K562 (cell line): ENCODE measurements around the gene CYP4B1. TPM values are rescaled to one million over a fixed set of nuclear protein-coding genes. Genes with fewer than 3 reads are reported as not detected.

Source experiments
- ATAC-seq: fragments of 200-7000 bp; cut with Tn5 transposase; 3 replicates; pipeline ENCODE4 v1.9.1; 2020; ENCODE audit warnings: moderate library complexity
- BruUV-seq: library from RNA; stranded (reverse); fragments of 400-500 nt; replicated peaks from 2 replicates; lab custom pipeline; 2021; lab: Mats Ljungman, UMichigan
- CTCF ChIA-PET: fragments of 300-600 bp; formaldehyde crosslinking; extraction: SDS; loops from one replicate; lab custom pipeline; 2021; ENCODE audit warnings: low intra/inter-chr PET ratio; lab: Yijun Ruan, JAX
- POLR2A ChIA-PET: fragments of 300-600, 350-650 bp; sonication (Branson Sonifier 250); formaldehyde crosslinking; extraction: SDS; loops from one replicate; lab custom pipeline; 2021; ENCODE audit warnings: antibody characterized with exemption, inconsistent platforms; lab: Yijun Ruan, JAX
- DNase-seq, 4 experiments: peaks; one replicate each; pipeline versions ENCODE4 v3.0.0 to v3.0.0-alpha.2; 2011 to 2018; ENCODE audit warnings: low spot score in 3 of 4, mixed read lengths in 3 of 4; ENCODE audit errors: extremely low read depth in 1 of 4
- FAIRE-seq: peaks from 2 replicates; lab custom pipeline; 2011; peaks lifted over from hg19 to GRCh38; lab: Jason Lieb, UNC
- H2AFZ ChIP-seq: 2 replicates; pipeline ENCODE4 v1.6.0; 2011; ENCODE audit warnings: low read depth, low read length, control low read depth, inconsistent platforms
- H3K27ac ChIP-seq: fragments of 200-600 bp; 3 replicates; pipeline ENCODE4 v1.8.0; 2011; ENCODE audit warnings: low read depth, mild to moderate bottlenecking, control low read depth, inconsistent platforms, low read length, moderate library complexity, mixed read lengths; ENCODE audit errors: extremely low read depth
- H3K27me3 ChIP-seq, 2 experiments: fragments of 300-600 bp in 1 of 2; 2 replicates in 1 of 2; 3 replicates in 1 of 2; pipeline versions ENCODE4 v1.6.0 to v1.8.0; 2011; ENCODE audit warnings: inconsistent platforms in 2 of 2, low read length in 2 of 2, mild to moderate bottlenecking in 1 of 2, mixed read lengths in 1 of 2, moderate library complexity in 1 of 2; ENCODE audit not compliant: control insufficient read depth in 2 of 2, insufficient read depth in 2 of 2
- H3K36me3 ChIP-seq: fragments of 300-600 bp; 3 replicates; pipeline ENCODE4 v1.8.0; 2011; ENCODE audit warnings: mild to moderate bottlenecking, low read length, inconsistent platforms; ENCODE audit not compliant: control insufficient read depth, insufficient read depth
- H3K4me1 ChIP-seq, 2 experiments: fragments of 200-600 bp in 1 of 2; replicated peaks in 1 of 2; 2 replicates in 1 of 2; 3 replicates in 1 of 2; pipeline versions ENCODE4 v1.5.1 to v1.8.0; 2011; ENCODE audit warnings: inconsistent platforms in 2 of 2, low read length in 2 of 2, mild to moderate bottlenecking in 1 of 2, mixed read lengths in 1 of 2, moderate library complexity in 1 of 2; ENCODE audit not compliant: control insufficient read depth in 2 of 2, insufficient read depth in 2 of 2
- H3K4me2 ChIP-seq: 2 replicates; pipeline ENCODE4 v1.6.1; 2011; ENCODE audit warnings: low read length, control low read depth, inconsistent platforms, mixed read lengths; ENCODE audit not compliant: insufficient read depth
- H3K4me3 ChIP-seq: fragments of 200-600 bp; sonication (generic), shearing (Covaris generic); 2 replicates; pipeline ENCODE4 v1.5.1; 2016; ENCODE audit warnings: control low read depth, inconsistent platforms
- H3K79me2 ChIP-seq: fragments of 200-600 bp; 3 replicates; pipeline ENCODE4 v1.8.0; 2011; ENCODE audit warnings: low read length, inconsistent platforms; ENCODE audit not compliant: control insufficient read depth, insufficient read depth
- H3K9ac ChIP-seq, 2 experiments: 2 replicates each; pipeline versions ENCODE4 v1.6.0 to v1.6.1; 2011; ENCODE audit warnings: low read depth in 2 of 2, low read length in 2 of 2, control low read depth in 1 of 2, inconsistent platforms in 1 of 2, mild to moderate bottlenecking in 1 of 2, mixed read lengths in 1 of 2; ENCODE audit not compliant: insufficient read depth in 1 of 2
- H3K9me1 ChIP-seq: one replicate; pipeline ENCODE4 v1.6.0; 2011; ENCODE audit warnings: inconsistent platforms, mild to moderate bottlenecking, low read length, moderate library complexity; ENCODE audit not compliant: control insufficient read depth, insufficient read depth
- H3K9me3 ChIP-seq: replicated peaks from 2 replicates; pipeline ENCODE4 v1.5.1; 2011; ENCODE audit warnings: low read depth, low read length, inconsistent platforms; ENCODE audit not compliant: control insufficient read depth, insufficient read depth
- H4K20me1 ChIP-seq: replicated peaks from 2 replicates; pipeline ENCODE4 v1.6.1; 2011; ENCODE audit warnings: low read length, inconsistent platforms, mixed read lengths; ENCODE audit not compliant: control insufficient read depth, insufficient read depth
- CUX1 ChIP-seq: fragments of 200-800 bp; sonication (Bioruptor generic); IDR thresholded peaks from 2 replicates; pipeline ENCODE4 v1.6.1; 2016; ENCODE audit warnings: missing genetic modification characterization, missing compliant biosample characterization
- FOS ChIP-seq: IDR thresholded peaks from 3 replicates; pipeline ENCODE4 v1.6.1; 2011; ENCODE audit not compliant: insufficient read length; ENCODE audit errors: extremely low read depth
- HBP1 ChIP-seq: fragments of 450-650 bp; formaldehyde crosslinking; IDR thresholded peaks from 2 replicates; pipeline ENCODE4 v1.4.0; 2022; ENCODE audit warnings: missing genetic modification characterization
- HNRNPK ChIP-seq: fragments of 200-400 bp; formaldehyde crosslinking; IDR thresholded peaks from one replicate; pipeline ENCODE4 v1.6.1; 2018; ENCODE audit warnings: mild to moderate bottlenecking, low read depth, low read length; ENCODE audit not compliant: poor library complexity, severe bottlenecking
- JUNB ChIP-seq: fragments of 450-650 bp; formaldehyde crosslinking; conservative IDR thresholded peaks from 2 replicates; pipeline ENCODE4 v1.4.0; 2020; ENCODE audit warnings: mild to moderate bottlenecking
- MAFF ChIP-seq: IDR thresholded peaks from 2 replicates; pipeline ENCODE4 v1.6.1; 2012; ENCODE audit warnings: low read length, improper control_type of control experiment
- MAFG ChIP-seq: fragments of 450-650 bp; conservative IDR thresholded peaks from 2 replicates; pipeline ENCODE4 v1.6.1; 2016; ENCODE audit warnings: missing genetic modification characterization, missing compliant biosample characterization
- MAFK ChIP-seq: IDR thresholded peaks from 2 replicates; pipeline ENCODE4 v1.6.1; 2011; ENCODE audit warnings: low read length, improper control_type of control experiment
- MCM2 ChIP-seq: fragments of 450-650 bp; IDR thresholded peaks from 2 replicates; pipeline ENCODE4 v1.6.1; 2017; ENCODE audit warnings: low read depth, mild to moderate bottlenecking
- NFE2 ChIP-seq: IDR thresholded peaks from 2 replicates; pipeline ENCODE4 v1.6.1; 2014; ENCODE audit warnings: antibody characterized with exemption, low read depth
- NFE2L1 ChIP-seq: fragments of 450-650 bp; IDR thresholded peaks from 2 replicates; pipeline ENCODE4 v1.6.1; 2016; ENCODE audit warnings: missing genetic modification characterization, low read depth, mild to moderate bottlenecking, missing compliant biosample characterization, moderate library complexity, borderline replicate concordance
- PHB2 ChIP-seq: fragments of 450-650 bp; IDR thresholded peaks from 2 replicates; pipeline ENCODE4 v1.6.1; 2017; ENCODE audit warnings: low read depth
- PHTF2 ChIP-seq: fragments of 250-450 bp; sonication (Bioruptor Pico); IDR thresholded peaks from 2 replicates; pipeline ENCODE4 v1.5.0; 2021; ENCODE audit warnings: mild to moderate bottlenecking
- PREB ChIP-seq: sonication (generic); formaldehyde crosslinking; IDR thresholded peaks from 2 replicates; pipeline ENCODE4 v1.8.1; 2023; ENCODE audit warnings: mild to moderate bottlenecking, missing genetic modification reagents
- SMARCC2 ChIP-seq: fragments of 450-650 bp; IDR thresholded peaks from 2 replicates; pipeline ENCODE4 v1.6.1; 2017; ENCODE audit warnings: antibody characterized with exemption, moderate library complexity, mild to moderate bottlenecking, low read depth
- SNRNP70 ChIP-seq: fragments of 200-400 bp; formaldehyde crosslinking; optimal IDR thresholded peaks from 2 replicates; pipeline ENCODE3; 2017; ENCODE audit warnings: low read depth, low read length
- ZNF274 ChIP-seq: IDR thresholded peaks from 2 replicates; pipeline ENCODE4 v1.6.1; 2011; ENCODE audit warnings: low read depth, mild to moderate bottlenecking, low read length, moderate library complexity, borderline replicate concordance
- ZNF354B ChIP-seq: fragments of 250-450 bp; sonication (Bioruptor Pico); IDR thresholded peaks from 2 replicates; pipeline ENCODE4 v1.4.0; 2020
- WGBS: fragments of 100-300 bp; shearing (Covaris generic); methylation state at CpG from one replicate; pipeline ENCODE4 v1.1.6; 2016; ENCODE audit warnings: low coverage, mixed read lengths; ENCODE audit not compliant: insufficient coverage; ENCODE audit errors: missing lambda C conversion rate; 5-methylcytosine and 5-hydroxymethylcytosine counted together
- in situ Hi-C: fragments of 300-500 bp; cut with MboI; formaldehyde crosslinking; loops from 4 replicates; pipeline ENCODE4 v1.15.0; 2018; ENCODE audit warnings: inconsistent platforms, mixed read lengths
- intact Hi-C: fragments of 100-400 bp; cut with micrococcal nuclease; formaldehyde crosslinking; loops from 2 replicates; pipeline ENCODE4 v1.14.2; 2022
- polyA plus RNA-seq, 8 experiments: library from polyadenylated mRNA; depleted of rRNA in 4 of 8; stranded (reverse) in 5 of 8; unstranded in 3 of 8; fragments of >200 nt; fragmentation: Nextera tagmentation in 2 of 8; fragmentation: Illumina TruSeq in 1 of 8; extraction: Ambion mirVana in 2 of 8; extraction: Trizol in 1 of 8; gene quantifications; 2 replicates each; pipeline versions ENCODE4 v1.2.1 to v1.2.3, GENCODE V29; 2011 to 2014; ENCODE audit warnings: inconsistent platforms in 1 of 8, missing spikeins in 1 of 8
- total RNA-seq, 7 experiments: library from RNA; depleted of rRNA in 6 of 7; stranded (reverse); fragments of >200 nt in 6 of 7; fragmentation: Illumina TruSeq in 2 of 7; extraction: Trizol in 2 of 7; gene quantifications; 2 replicates each; pipeline versions ENCODE4 v1.2.1 to v1.2.3, GENCODE V29; 2011 to 2021; ENCODE audit warnings: low replicate concordance in 1 of 7

Gene CYP4B1
- total and polyA plus RNA-seq, 9 of the 15 experiments (the other 6 are each of a cell fraction or from before 2014, with no cell fraction given), result 0.69 TPM; not detected in 8

- no peak overlapping the region for H2AFZ ChIP-seq
- no peaks in the 10 kb centered on the region for H3K36me3 ChIP-seq
- no peaks in the 10 kb centered on the region for H3K9me3 ChIP-seq
- H3K9me1 ChIP-seq, result no peaks in the 10 kb centered on the region
- in situ Hi-C loops, result no loop called here
- intact Hi-C loops, result no loop called here
- H3K9ac ChIP-seq, result no peak overlapping the region
- DNase-seq, result peak in 2 of 4 experiments; percentile 10 to 12
- ATAC-seq, result no peak
- H4K20me1 ChIP-seq, result no peaks in the 10 kb centered on the region
- ChIA-PET POLR2A (interaction anchor here (1.1 to 1.4 kb wide), 2 partner anchors 30 to 239 kb away, joined by 3 read pairs; no protein-coding TSS in a partner anchor), CTCF (no interaction called here)
- H3K4me2 ChIP-seq, result no peak overlapping the region
- FAIRE-seq, result no peak
- WGBS, result 2% methylated on average over 5 of the region's 5 CpGs
- no peak overlapping the region for H3K27ac ChIP-seq
- no TSS peak for BruUV-seq
- H3K4me1 ChIP-seq, result no peaks in the 10 kb centered on the region
- no peaks in the 10 kb centered on the region; a peak in 1 of 5 replicates for H3K27me3 ChIP-seq
- no peak overlapping the region for H3K4me3 ChIP-seq
- no peaks in the 10 kb centered on the region for H3K79me2 ChIP-seq
- TF ChIP-seq CUX1 (CRISPR knock-in tag) (no peak), MCM2 (no peak), NFE2L1 (tag) (peak; percentile 56; the same call in 1 of the 2 replicates), HBP1 (no peak), FOS (no peak), MAFF (peak; percentile 97), MAFK (peak; percentile 98), SMARCC2 (no peak), NFE2 (peak; percentile 83), PREB (no peak), HNRNPK (no peak), JUNB (CRISPR knock-in tag) (no peak), ZNF274 (no peak), ZNF354B (CRISPR knock-in tag) (no peak), SNRNP70 (no peak), PHTF2 (CRISPR knock-in tag) (no peak), PHB2 (no peak), MAFG (tag) (peak; percentile 96)
Measured at GRCh38 chr1:46768445-46768844, 30.4 kb upstream of the CYP4B1 start.
